H1 (cell line): ENCODE data around the gene FKBP1B. TPM values are rescaled to one million over a fixed set of nuclear protein-coding genes. Genes with fewer than 3 reads are reported as not detected.

Experiments used
- CHD1 ChIP-seq: IDR thresholded peaks from 2 replicates; pipeline ENCODE4 v1.6.1; 2012; ENCODE audit warnings: low read depth, low read length, improper control_type of control experiment
- CREB1 ChIP-seq: IDR thresholded peaks from 2 replicates; pipeline ENCODE4 v1.6.1; 2012; ENCODE audit warnings: inconsistent platforms
- CTBP2 ChIP-seq: IDR thresholded peaks from 2 replicates; pipeline ENCODE4 v1.7.0; 2011; ENCODE audit warnings: borderline replicate concordance, mild to moderate bottlenecking, moderate library complexity, mixed read lengths, low read length; ENCODE audit not compliant: insufficient read depth, insufficient read length
- EGR1 ChIP-seq: IDR thresholded peaks from 2 replicates; pipeline ENCODE4 v1.6.1; 2011; ENCODE audit warnings: low read depth, low read length, borderline replicate concordance
- FOSL1 ChIP-seq: IDR thresholded peaks from 2 replicates; pipeline ENCODE4 v1.6.1; 2011; ENCODE audit warnings: mild to moderate bottlenecking, low read depth, low read length, moderate library complexity; ENCODE audit not compliant: insufficient read depth
- GTF2F1 ChIP-seq: IDR thresholded peaks from 2 replicates; pipeline ENCODE4 v1.6.1; 2012; ENCODE audit warnings: low read depth, low read length, improper control_type of control experiment, borderline replicate concordance
- HDAC6 ChIP-seq: IDR thresholded peaks from one replicate; pipeline ENCODE4 v1.7.1; 2012; ENCODE audit warnings: low read depth, mild to moderate bottlenecking, inconsistent platforms, low read length, moderate library complexity
- JUN ChIP-seq: IDR thresholded peaks from 2 replicates; pipeline ENCODE4 v1.6.1; 2011; ENCODE audit warnings: low read depth, mild to moderate bottlenecking, improper control_type of control experiment, low read length
- KDM4A ChIP-seq: IDR thresholded peaks from one replicate; pipeline ENCODE4 v1.7.1; 2012; ENCODE audit warnings: low read depth, mild to moderate bottlenecking, moderate library complexity, low read length, inconsistent platforms; ENCODE audit not compliant: severe bottlenecking
- MAFK ChIP-seq: IDR thresholded peaks from 2 replicates; pipeline ENCODE4 v1.6.1; 2012; ENCODE audit warnings: low read depth, mild to moderate bottlenecking, improper control_type of control experiment, low read length
- NRF1 ChIP-seq: IDR thresholded peaks from 2 replicates; pipeline ENCODE4 v1.6.1; 2011; ENCODE audit warnings: mild to moderate bottlenecking, low read depth, low read length, improper control_type of control experiment
- PHF8 ChIP-seq: fragments of 200-600 bp; sonication (generic); conservative IDR thresholded peaks from 2 replicates; pipeline ENCODE4 v1.7.1; 2012; ENCODE audit warnings: low read depth, mild to moderate bottlenecking, inconsistent platforms, low read length, moderate library complexity
- POLR2A ChIP-seq, 2 experiments: IDR thresholded peaks; 1 replicate in 1 of 2; 2 replicates in 1 of 2; pipeline ENCODE4 v1.6.1; 2011; ENCODE audit warnings: low read depth in 2 of 2, low read length in 2 of 2, mild to moderate bottlenecking in 2 of 2; ENCODE audit errors: control extremely low read depth in 1 of 2
- POU5F1 ChIP-seq: IDR thresholded peaks from 2 replicates; pipeline ENCODE4 v1.6.1; 2011; ENCODE audit warnings: low read depth, mild to moderate bottlenecking, low read length, moderate library complexity
- RNF2 ChIP-seq: fragments of 200-900, 300-1000 bp; sonication (generic); IDR thresholded peaks from 2 replicates; pipeline ENCODE4 v1.7.1; 2016; ENCODE audit warnings: borderline replicate concordance, low read depth, mild to moderate bottlenecking, antibody characterized with exemption, low read length; ENCODE audit not compliant: poor library complexity, severe bottlenecking; ENCODE audit errors: missing control alignments
- SIX5 ChIP-seq: IDR thresholded peaks from 2 replicates; pipeline ENCODE4 v1.6.1; 2011; ENCODE audit warnings: mild to moderate bottlenecking, low read depth, low read length
- SP2 ChIP-seq: IDR thresholded peaks from 2 replicates; pipeline ENCODE4 v1.6.1; 2012; ENCODE audit warnings: mild to moderate bottlenecking, low read length, inconsistent platforms
- SUZ12 ChIP-seq: fragments of 200-600 bp; sonication (generic); IDR thresholded peaks from 2 replicates; pipeline ENCODE4 v1.6.1; 2012; ENCODE audit warnings: mild to moderate bottlenecking, inconsistent platforms, low read length, moderate library complexity, mixed read lengths
- TAF1 ChIP-seq: IDR thresholded peaks from 2 replicates; pipeline ENCODE4 v1.6.1; 2011; ENCODE audit warnings: mild to moderate bottlenecking, low read depth, low read length
- ZNF274 ChIP-seq: IDR thresholded peaks from 2 replicates; pipeline ENCODE4 v1.7.0; 2012; ENCODE audit warnings: low read length, borderline replicate concordance; ENCODE audit errors: extremely low read depth
- polyA plus RNA-seq, 7 experiments: library from polyadenylated mRNA; depleted of rRNA in 3 of 7; stranded (reverse) in 5 of 7; unstranded in 2 of 7; fragments of >200 nt in 5 of 7; fragments of 200-250 nt in 2 of 7; gene quantifications; 1 replicate in 5 of 7; 2 replicates in 1 of 7; 4 replicates in 1 of 7; pipeline versions ENCODE4 v1.2.1 to v1.2.3, GENCODE V29; 2011 to 2013; ENCODE audit warnings: missing spikeins in 2 of 7, mixed read lengths in 2 of 7
- total RNA-seq: library from RNA; stranded (reverse); fragmentation: NEBNext Ultra II Directional; extraction: Animal tissue kit (Norgen Biotek cat#: 25700); gene quantifications from 2 replicates; pipeline ENCODE4 v1.2.1, GENCODE V29; 2021
- TF ChIP-seq, protein P1 (sequence below): IDR thresholded peaks from 2 replicates; pipeline ENCODE4 v1.6.1; 2012; ENCODE audit warnings: inconsistent platforms
- TF ChIP-seq, protein P2 (sequence below): IDR thresholded peaks from 2 replicates; pipeline ENCODE4 v1.6.1; 2011; ENCODE audit warnings: low read length, improper control_type of control experiment

Gene FKBP1B
- total and polyA plus RNA-seq, 2 of the 8 experiments (the other 6 are each of a cell fraction or from before 2014, with no cell fraction given) = 50.8 to 151 TPM

DNA sequence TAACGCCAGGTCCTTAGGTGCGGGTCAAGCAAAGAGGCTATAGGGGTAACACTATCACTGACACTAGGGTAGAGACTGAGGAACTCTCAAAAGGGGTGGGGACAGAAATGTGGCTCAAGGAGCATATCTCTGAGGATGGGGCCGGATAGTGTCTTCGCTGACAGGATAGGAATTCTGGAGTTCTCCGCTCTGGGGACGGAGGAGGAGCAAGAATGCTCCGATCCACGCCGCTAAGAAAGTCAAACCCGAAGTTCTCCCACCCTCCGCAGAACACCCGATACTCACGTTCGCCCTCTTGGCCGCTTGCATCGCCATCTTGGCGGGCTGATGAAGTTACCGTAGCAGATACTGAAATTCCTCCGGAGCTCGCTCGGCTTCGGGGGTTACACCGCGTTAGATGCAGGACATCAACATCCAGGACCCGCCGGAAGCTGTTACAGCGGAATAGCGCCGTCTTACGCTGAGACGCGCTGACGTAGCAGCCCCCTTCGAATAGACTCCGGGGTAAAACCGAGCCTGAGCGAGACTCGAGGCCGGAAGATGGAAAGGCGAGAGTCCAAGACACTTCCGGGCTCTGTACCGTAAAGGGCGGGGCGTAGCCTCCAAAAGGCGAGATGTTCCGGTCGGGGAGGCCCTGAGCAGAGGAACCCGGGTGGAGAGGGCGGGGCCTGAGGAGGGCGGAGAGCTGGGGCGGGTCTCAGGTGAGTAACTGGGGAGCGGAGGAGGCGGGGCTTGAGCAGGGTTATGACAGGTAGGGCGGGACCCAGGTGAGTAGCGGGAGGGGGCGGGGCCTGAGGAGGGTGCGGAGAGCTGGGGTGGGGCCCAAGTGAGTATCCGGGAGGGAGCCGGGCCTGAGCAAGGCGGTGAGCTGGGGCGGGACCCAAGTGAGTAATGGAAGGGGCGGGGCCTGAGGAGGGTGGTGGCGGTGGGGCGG, 26.6 kb downstream of the FKBP1B start, which contains the start of gene SF3B6 (continued):
- peak; percentile 81; the same call in 1 of the 2 replicates for TF ChIP-seq TAF1
- TF ChIP-seq KDM4A = peak; percentile 55
- TF ChIP-seq JUN = peak; percentile 62; the same call in 1 of the 2 replicates
- TF ChIP-seq POLR2A (IDR thresholded peaks at IDR 0.05; ENCODE audit: control extremely low read depth in 1 of 2, low read depth in 2 of 2, low read length in 2 of 2) = peak in 1 of 2 experiments; percentile 89; a peak in 2 of 3 replicates
- TF ChIP-seq RNF2 = no peak
- TF ChIP-seq NRF1 = no peak
- TF ChIP-seq MAFK = peak; percentile 67; the same call in 1 of the 2 replicates
- TF ChIP-seq GTF2F1 = peak; percentile 70; the same call in 1 of the 2 replicates
- TF ChIP-seq EGR1 = 0 out of 2 replicates have a peak, but pooled peaks have one; percentile 58
- TF ChIP-seq CHD1 = no peak
- 0 out of 2 replicates have a peak, but pooled peaks have one; percentile 14 for TF ChIP-seq SP2
- TF ChIP-seq SUZ12 = no peak
- no peak for TF ChIP-seq FOSL1
- TF ChIP-seq ZNF274 = no peak
- TF ChIP-seq PHF8 = peak; percentile 76
- peak; percentile 48 for TF ChIP-seq SIX5
- TF ChIP-seq POU5F1 = no peak
- TF ChIP-seq, protein P1, sequence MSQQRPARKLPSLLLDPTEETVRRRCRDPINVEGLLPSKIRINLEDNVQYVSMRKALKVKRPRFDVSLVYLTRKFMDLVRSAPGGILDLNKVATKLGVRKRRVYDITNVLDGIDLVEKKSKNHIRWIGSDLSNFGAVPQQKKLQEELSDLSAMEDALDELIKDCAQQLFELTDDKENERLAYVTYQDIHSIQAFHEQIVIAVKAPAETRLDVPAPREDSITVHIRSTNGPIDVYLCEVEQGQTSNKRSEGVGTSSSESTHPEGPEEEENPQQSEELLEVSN = peak; percentile 46; the same call in 1 of the 2 replicates
- TF ChIP-seq CREB1 = peak; percentile 97
- TF ChIP-seq, protein P2, sequence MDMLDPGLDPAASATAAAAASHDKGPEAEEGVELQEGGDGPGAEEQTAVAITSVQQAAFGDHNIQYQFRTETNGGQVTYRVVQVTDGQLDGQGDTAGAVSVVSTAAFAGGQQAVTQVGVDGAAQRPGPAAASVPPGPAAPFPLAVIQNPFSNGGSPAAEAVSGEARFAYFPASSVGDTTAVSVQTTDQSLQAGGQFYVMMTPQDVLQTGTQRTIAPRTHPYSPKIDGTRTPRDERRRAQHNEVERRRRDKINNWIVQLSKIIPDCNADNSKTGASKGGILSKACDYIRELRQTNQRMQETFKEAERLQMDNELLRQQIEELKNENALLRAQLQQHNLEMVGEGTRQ = no peak
- TF ChIP-seq HDAC6 = no peak
- no peak for TF ChIP-seq CTBP2
